ENCODE results near the gene PSMB5.

DNA sequence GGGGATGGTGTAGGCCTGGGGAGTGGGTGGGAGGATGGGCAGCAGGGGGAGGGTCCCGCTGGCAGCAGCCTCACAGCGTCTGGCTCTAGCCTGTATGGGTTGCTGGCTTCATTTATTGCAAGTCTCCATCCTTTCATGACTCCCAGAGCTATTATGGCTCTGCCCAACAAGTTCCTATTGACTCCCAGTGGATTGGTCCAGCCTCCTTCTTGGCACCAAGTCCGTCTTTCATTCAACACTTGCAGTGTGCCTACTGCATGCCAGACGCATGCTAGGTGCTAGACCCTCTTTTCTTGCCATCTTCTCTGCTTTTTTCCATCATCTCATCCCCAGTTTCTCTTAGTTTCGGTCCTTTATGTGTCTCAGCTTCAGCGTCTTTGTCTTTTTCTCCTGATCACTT is 8.4 kb upstream of the PSMB5 start:
- TF ChIP-seq FOXM1 (IDR thresholded peaks at IDR 0.05; ENCODE audit: borderline replicate concordance) (no peak), TARDBP (IDR thresholded peaks at IDR 0.05) (no peak), BHLHE40 (IDR thresholded peaks at IDR 0.05; ENCODE audit: borderline replicate concordance) (no peak), SP1 (IDR thresholded peaks at IDR 0.05) (no peak), FOXA1 (IDR thresholded peaks at IDR 0.05) (no peak), LEF1 (IDR thresholded peaks at IDR 0.05; ENCODE audit: borderline replicate concordance) (no peak), L3MBTL2 (conservative IDR thresholded peaks at IDR 0.05) (no peak), NFRKB (IDR thresholded peaks at IDR 0.05) (no peak), FOXK2 (IDR thresholded peaks at IDR 0.05) (no peak)
